Melanocyte of skin (primary cell): ENCODE data around the gene BPIFA1. TPM values are rescaled to one million over a fixed set of nuclear protein-coding genes. Genes with fewer than 3 reads are reported as not detected.

ENCODE experiments used
- total RNA-seq, 2 donors: library from RNA; depleted of rRNA; stranded (reverse); fragments of >200 nt; gene quantifications; 2 replicates each; pipeline ENCODE4 v1.2.3, GENCODE V29; 2012

Gene BPIFA1
- total RNA-seq = not detected

GRCh38 chr20:33235696-33236095 lies at the start of gene BPIFA1:
BPIFA1 (plus strand) TSS chr20:33235996; CDS start chr20:33237712, 1,716 bp downstream.

DNA sequence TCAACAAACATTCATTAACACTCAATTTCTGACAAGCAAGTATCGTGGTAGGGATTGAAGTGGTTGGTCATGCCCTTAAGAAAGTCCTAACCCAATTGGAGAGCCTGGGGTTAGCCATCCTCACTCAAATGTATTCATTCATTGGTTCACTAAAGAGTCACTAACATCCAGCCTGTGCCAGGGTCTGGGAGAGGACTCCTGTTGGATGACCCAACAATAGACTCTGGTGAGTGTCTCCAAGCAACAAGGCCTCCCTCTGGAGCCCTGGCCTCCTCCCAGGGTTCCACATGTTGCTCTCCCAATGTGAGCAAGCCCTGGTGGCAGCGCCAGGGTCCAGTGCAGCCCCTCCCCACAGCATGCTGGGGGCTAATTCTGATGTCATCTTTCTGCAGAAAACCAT lies 18.7 kb upstream of the BPIFA1 start, which contains the start of gene BPIFA3:
Gene BPIFA3 (plus strand): TSS at position 301 of the 400 bp plus-strand sequence. CDS start 185 bp downstream, outside the sequence.

GRCh38 chr20:33282991-33283555 lies 47.3 kb downstream of the BPIFA1 start, which contains the start of gene BPIFB1:
BPIFB1 (plus strand) TSS chr20:33283214; CDS start chr20:33286074, 2,860 bp downstream.

Other genes starting within 250 kb of the BPIFA1 start
- gene SUN5, start 231.6 kb upstream of the BPIFA1 start, total RNA-seq = not detected
- gene BPIFB2, start 228.3 kb upstream of the BPIFA1 start, total RNA-seq = not detected
- not detected for gene BPIFB6, start 204.3 kb upstream of the BPIFA1 start, total RNA-seq
- not detected for gene BPIFB3, start 182.1 kb upstream of the BPIFA1 start, total RNA-seq
- not detected for gene BPIFB4, start 156.4 kb upstream of the BPIFA1 start, total RNA-seq
- not detected for gene BPIFA2, start 67.8 kb upstream of the BPIFA1 start, total RNA-seq
- gene BPIFA3, start 18.6 kb upstream of the BPIFA1 start, total RNA-seq = not detected
- not detected for gene BPIFB1, start 47.2 kb downstream of the BPIFA1 start, total RNA-seq
- 10 to 100 TPM; 21.0 to 34.3 TPM for gene CDK5RAP1, start 165.5 kb downstream of the BPIFA1 start, total RNA-seq
- gene SNTA1, start 207.8 kb downstream of the BPIFA1 start, total RNA-seq = 10 to 100 TPM; 13.3 to 14.8 TPM